GM10266 (cell line): Measurements from ENCODE around the gene SIRPA.
"Not testable (repeated sequence)": the region's sequence is repeated elsewhere in the genome, so short reads cannot be mapped to it uniquely, and the experiment has no call there.

Experiments used
- DNase-seq: peaks from one replicate; pipeline ENCODE4 v3.0.0; 2012; ENCODE audit errors: extremely low spot score
- TF ChIP-seq, protein P1 (sequence below): IDR thresholded peaks from 2 replicates; pipeline ENCODE4 v1.5.1; 2012; ENCODE audit warnings: mild to moderate bottlenecking, low read depth; ENCODE audit not compliant: control insufficient read depth, insufficient read depth; ENCODE audit errors: missing control alignments

The SIRPA gene

DNA sequence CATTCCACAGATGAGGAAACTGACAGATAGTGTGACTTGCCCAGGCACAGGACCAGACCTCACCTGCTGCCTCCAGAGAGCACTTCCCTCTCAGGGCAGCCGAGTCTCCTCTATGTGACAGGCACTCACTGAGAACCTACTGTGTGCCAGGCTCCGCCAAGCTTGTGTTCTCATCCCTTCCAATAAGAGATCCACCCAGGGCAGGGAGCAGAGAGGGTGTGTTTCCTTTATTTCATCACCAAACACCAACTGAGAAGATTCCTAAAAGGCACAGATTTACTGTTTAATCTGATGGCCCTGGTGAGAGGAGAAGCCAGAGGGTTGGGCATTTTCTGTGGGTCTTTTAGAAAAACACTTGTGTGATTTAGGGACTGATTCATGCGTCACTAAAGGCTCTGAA, 20.5 kb downstream of the SIRPA start:
- DNase-seq = no peak
- TF ChIP-seq, protein P1, sequence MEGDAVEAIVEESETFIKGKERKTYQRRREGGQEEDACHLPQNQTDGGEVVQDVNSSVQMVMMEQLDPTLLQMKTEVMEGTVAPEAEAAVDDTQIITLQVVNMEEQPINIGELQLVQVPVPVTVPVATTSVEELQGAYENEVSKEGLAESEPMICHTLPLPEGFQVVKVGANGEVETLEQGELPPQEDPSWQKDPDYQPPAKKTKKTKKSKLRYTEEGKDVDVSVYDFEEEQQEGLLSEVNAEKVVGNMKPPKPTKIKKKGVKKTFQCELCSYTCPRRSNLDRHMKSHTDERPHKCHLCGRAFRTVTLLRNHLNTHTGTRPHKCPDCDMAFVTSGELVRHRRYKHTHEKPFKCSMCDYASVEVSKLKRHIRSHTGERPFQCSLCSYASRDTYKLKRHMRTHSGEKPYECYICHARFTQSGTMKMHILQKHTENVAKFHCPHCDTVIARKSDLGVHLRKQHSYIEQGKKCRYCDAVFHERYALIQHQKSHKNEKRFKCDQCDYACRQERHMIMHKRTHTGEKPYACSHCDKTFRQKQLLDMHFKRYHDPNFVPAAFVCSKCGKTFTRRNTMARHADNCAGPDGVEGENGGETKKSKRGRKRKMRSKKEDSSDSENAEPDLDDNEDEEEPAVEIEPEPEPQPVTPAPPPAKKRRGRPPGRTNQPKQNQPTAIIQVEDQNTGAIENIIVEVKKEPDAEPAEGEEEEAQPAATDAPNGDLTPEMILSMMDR = no peak

DNA sequence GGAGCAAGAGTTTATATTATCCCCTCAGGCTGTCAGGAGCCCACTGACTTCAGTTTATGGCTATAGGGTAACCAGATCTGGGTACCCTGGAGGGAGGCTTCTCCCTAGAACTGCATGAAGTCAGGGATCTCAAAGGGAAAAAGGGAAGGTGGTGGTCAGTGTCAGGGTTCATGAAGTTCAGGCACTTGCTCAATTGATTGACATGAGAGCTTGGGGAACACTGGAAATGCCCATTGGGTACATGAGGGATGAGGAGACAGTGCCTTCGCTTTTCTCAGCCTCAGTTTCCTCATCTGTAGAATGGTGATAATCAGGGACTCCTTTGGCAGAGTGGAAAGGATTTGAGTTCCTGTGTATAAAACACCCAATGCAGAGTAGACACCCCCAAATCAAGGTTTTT, 22.6 kb downstream of the SIRPA start:
- TF ChIP-seq, protein P1 = no peak
- no peak for DNase-seq

DNA sequence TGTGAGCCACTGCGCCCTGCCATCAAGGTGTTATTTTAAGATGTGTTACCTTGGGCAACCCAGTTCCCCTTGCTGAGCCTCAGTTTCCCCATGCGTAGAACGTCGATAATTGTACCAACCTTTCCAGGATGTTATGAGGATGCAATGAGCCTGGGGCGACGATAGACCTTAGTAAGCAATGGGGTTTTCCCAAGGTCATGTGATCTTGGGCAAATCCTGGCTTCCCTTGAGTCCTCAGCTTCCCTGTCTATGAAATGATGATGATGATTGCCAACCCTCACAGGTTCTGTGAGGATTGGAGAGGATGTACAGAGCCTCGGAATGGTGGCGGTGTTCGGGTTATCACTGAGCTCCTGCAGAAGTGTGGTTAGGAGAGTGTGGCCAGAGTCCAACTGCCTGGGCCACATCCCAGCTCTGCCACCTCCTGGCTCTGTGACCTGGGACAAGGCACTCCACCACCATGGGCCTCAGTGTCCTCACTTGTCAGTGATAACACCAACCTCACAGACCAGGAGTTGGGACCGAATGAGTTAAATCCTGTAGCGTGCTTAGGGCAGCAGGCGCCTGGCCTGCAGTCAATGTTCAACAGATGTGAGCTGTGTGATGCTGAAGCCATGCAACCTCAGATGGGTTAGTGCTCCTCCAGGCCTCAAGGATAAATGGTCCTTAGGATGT, 23.4 kb downstream of the SIRPA start:
- TF ChIP-seq, protein P1 = no peak
- no peak for DNase-seq

DNA sequence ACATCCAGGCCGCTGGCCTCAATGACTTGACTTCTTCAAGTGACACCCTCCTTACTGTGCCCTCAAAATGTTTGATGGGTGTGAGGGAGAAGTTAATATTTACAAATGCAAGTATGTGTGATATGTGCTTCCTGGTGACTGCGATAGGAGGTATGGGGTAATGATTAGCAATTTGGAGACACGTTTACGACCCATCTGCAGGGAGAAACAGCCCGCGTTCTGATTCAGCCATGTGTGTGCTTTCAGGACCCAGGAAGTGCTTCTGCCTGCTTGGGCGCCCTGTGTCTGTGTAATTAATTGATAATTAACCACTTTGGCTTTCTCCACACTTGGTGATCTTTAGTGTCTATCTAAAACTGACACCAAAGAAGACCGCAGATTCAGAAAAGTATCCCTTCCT, 25.0 kb downstream of the SIRPA start:
- DNase-seq = no peak
- TF ChIP-seq, protein P1 = no peak

DNA sequence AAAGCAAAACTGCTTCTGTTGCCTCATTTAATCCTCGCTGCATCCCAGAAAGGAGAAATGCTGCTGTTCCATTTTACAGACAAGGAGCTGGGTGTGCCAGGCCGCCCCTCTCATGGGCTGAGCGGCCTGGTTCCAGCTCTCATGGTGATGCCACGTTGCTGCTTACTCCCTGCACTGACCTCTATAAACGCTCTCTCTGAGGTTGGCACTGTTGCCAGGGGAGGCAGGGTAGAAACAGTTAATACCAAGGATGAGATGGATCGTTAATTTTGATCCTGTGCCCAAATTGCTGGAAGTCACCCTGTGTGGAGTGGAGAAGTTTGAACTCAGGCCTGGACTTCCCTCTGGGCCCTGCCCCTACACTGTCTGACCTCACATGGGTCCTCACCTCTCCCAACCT, 25.6 kb downstream of the SIRPA start:
- TF ChIP-seq, protein P1 = no peak
- DNase-seq = no peak

DNA sequence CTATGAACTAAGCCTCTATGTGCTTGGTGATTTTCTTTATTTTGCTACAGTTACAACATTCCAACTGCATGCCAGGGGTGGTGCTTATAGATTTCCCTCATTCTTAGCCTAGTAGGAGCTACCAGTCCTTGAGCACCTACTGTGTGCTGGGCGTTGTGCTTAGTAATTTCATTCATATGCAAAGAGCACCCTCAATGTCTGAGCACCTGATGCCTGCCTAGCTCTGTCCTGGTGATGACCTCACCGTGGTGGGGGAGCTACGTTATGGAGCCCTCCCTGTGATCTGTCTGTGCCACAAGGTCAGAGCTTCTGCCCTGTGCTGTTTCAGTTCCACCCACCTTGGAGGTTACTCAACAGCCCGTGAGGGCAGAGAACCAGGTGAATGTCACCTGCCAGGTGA, 26.8 kb downstream of the SIRPA start:
- DNase-seq = not testable (repeated sequence)

DNA sequence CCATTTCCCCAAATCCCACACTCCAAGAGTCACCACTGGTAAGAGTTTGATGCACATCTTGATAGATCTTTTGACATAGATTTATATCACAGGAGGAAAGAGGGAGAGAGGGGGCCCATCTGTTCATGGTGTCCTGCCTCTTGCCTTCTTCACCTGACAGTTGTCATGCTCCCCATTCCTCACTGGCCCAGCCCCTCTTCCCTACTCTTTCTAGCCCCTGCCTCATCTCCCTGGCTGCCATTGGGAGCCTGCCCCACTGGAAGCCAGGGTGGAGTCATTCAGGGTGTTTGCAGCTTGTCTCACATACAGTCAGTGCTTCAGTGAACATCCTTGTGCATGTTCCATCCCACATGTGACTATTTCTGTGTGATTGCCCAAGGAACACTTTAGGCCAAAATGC, 27.6 kb downstream of the SIRPA start:
- no peak for DNase-seq
- TF ChIP-seq, protein P1 = no peak
